Globus pallidus (tissue), 1 donor: Measurements from ENCODE around the gene CKAP4.

Source experiments
- DNase-seq: peaks from one replicate; pipeline ENCODE4 v3.0.0-alpha.2; 2015; ENCODE audit warnings: low spot score

The CKAP4 gene

DNA sequence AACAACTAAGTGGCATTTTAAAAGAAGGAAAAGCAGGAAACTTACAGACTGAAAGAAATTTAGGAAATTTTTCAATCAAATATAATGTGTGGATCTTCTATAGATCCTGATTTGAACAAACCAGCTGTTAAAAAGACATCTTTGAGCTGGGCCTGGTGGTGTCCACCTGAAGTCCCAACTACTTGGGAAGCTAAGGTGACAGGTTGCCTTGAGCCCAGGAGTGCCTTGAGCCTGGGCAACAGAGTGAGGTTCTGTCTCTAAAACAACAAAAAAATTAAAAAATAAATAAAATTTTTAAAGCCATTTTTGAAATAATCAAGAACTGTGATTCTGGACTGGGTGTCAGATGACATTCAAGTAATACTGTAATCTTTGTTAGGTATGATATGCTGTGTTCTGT lies 7.0 kb downstream of the CKAP4 start:
- DNase-seq, result no peak

DNA sequence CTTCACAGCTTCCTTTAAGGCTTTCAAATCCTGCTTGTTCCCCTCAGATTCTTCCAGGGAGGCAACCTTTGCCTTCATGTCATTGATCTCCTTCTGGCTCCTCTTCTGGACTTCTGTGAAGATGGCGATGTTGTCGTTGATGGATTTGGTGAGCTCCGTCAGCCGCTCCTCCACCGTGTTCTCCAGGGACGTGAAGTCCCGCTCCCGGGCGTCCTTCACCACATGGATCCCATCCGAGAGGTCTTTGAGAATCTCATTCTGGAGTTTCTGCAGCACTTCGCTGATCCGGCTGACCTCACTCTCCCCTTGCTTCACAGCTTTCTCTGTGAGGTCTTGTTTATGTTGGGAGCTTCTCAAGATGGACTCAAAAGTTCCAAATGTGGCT lies 7.9 kb downstream of the CKAP4 start:
- no peak for DNase-seq

DNA sequence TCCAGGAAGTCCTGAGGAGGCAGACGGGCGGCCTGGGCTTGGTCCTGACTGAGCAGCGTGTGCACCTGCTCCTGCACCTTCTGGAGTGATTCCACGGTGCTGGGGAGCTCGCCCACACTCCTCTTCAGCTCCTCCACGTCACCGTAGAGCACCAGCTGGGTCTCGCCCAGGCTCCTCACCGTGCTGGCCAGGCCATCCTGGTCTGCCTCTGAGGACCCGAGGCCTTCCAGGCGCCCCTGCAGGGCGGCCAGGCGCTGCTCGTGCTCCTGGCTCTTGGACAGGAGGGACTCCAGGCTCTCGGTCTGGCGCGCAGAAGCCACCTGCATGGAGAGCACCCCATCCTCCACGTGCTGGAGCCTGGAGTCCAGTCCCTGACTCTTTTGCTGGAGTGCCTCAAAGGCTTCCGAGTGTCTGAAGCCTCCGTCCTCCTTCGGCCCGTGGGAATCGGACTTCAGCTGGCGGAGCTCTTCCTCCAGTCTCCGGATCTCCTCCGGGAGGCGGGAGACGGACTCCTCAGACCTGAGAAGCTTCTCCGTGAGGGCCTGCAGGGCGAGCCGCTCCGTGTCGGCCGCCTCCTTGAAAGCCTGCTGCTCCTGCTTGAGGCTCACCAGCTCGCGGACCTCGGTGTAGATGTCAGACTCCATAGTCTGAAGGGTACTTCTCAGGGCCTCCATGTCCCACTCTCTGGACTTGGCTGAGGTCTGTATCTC lies 8.4 kb downstream of the CKAP4 start:
- DNase-seq, result no peak

DNA sequence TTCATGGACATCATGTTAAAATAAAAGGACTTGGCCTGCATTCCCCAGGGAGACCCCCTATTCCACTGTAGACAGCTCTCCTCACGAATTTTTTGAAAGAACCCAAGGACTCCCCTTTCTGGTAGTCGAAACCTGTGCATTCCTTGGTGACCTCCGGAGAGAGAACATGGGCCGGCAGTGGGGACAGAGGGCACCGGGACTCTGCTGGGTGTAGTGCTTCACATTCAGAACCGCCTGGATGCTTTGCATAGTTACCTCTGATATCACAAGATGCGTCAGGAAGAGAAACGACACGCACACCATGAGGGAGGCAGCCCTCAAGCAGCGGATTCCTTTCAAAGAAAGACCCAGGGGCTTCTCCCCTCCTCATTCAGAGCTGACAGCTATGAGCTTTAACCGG lies 9.7 kb downstream of the CKAP4 start:
- no peak for DNase-seq

DNA sequence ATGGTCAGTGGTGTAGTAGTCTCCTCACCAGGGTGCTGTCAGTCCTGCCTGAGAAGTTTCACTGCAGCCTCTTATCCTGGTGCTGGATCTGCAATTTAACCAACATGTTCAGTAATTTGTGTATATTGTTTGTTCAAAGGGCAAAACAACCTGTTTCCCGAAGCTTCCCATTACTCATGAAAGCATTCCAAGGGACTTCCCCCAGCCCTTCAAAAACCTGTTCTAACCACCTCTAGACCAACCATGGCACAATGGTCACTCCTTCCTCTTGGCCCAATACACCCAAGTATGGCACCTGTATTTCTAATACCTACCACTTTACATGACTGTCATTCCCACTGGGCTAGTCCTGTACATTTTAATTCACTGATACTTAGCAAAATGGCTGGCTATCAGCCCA lies 12.1 kb downstream of the CKAP4 start:
- DNase-seq, result no peak

DNA sequence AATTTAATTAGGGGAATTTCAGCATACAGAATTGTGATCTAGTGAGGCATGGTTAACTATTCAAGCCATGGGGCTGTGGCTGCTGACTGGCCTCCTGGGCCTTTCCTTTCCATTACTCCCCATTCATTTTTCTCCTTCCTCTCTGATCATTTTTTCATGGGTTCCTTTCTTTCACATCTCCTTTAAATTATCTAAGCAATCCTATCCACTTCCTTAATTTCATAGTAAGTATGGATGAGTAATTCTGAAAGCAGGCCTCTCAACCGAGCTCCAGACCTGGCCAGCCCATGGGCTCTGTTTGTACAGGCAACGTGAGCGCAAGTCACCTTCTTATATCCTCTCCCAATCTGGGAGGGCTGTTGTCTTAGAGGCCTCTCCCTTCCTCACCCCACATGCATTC lies 13.4 kb downstream of the CKAP4 start:
- DNase-seq, result no peak

DNA sequence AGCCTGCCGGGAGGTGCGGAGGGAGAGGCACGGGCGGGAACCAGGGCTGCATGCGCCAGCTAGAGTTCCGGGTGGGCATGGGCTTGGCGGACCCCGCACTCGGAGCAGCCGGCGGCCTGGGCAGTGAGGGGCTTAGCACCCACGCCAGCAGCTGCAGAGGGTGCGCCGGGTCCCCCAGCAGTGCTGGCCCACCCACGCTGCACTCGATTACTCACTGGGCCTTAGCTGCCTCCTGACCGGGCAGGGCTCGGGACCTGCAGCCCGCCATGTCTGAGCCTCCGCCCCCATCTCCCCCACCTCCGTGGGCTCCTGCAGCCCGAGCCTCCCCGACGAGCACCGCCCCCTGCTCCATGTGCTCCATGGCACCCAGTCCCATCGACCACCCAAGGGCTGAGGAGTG lies 14.8 kb downstream of the CKAP4 start:
- no peak for DNase-seq

DNA sequence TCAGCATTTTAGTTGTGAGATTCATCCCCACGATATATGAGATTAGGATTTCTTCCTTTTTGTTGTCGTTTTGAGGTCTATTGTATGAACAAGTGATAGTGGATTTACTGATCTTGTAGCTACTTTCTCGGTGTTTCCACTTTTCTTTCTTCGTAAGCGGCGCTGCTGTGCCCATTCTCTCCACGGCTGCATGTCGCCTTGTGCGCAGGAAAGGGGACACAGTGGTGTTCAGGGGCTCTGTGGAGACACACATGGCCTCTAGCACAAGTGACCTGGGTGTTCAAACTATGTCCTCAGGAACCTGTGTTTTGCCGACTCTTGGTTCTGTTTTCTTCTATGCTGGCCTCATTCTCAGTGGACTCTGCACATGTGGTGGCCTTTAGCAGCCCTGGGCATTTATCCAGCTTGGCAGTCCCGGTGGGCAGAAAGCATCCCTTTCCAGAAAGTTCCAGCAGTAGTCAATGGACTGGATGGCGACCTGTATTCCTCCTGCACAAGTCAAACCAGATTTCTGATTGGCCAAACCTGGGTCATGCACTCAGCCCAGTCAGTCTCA lies 18.7 kb downstream of the CKAP4 start:
- DNase-seq, result no peak

DNA sequence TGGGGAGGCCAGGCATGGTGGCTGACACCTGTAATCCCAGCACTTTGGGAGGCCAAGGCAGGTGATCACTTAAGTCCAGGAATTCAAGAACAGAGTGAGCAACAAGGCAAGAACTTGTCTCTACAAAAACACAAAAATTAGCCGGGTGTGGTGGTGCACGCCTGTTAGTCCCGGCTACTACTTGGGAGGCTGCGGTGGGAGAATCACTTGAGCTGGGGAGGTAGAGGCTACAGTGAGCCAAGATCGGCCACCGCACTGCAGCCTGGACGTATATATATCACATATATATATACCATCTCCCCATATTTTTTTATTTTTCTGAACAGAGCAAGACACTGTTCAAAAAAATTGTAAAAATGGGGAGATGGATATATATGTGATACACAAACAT lies 19.5 kb downstream of the CKAP4 start:
- no peak for DNase-seq

DNA sequence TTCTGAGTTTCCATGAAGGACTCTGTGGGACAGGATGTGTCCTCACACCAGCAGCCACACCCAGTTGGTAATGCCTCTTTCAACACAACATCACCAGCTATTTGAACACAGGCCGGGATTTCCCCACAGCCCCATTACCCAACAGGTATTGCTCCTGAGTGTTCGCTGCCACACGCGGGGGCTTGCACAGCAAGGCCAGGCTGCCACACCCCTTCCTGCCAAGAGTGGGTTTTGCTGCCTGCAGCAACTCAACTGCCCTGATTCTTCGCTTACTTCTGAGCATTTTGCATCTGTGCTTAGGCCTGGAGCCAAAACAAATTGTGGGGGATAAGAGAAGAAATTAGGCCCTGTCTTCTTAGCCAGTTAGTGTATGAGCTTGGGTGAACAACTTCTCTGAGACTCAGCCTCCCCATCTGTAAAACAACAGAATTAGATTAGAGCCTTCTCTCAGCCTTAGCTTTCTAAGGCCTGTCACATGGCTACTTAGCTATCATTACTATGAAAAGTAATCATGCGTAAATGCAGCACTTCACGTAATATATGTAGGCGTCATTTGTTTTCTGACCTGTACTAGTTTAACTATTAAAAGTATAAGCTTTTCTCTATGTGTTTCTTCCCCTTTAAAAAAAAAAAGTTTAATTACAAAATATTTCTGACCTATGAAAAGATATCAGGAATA lies 20.0 kb downstream of the CKAP4 start:
- DNase-seq, result no peak

DNA sequence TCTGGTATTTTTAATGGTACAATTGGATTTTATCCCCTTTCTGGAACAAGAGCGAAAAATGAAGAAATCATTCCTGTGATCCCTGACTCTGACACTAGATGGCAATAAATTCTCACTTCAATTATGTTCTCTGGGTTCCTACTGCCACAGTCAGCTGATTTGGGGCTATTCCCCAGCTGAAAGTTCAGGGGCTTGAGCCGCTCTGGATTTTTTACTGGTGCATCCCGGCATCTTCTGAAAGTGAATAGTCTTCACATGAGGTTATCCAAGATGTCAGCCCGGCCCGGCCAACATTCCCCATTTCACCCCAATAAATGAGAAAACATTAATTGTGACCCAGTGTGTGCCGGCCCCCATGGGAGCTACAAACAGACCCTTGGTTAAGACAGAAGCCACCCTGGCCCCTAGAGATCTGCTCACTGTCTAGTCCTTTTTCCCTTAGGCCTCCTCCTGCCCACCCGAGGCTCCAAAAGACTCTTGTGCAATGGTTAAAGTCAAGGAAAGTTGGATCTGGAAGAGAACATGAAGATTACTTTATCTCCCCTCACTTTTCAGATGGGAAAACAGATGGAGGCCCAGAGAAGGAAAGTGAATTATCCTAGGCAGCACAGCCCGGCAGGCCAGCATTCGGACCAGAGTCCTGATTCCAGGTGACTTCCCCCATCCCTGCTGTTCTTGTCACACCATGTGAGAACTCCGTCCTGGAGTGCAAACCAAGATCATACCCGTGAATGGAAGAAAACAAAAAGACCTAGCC lies 20.8 kb downstream of the CKAP4 start:
- peak; percentile 65 for DNase-seq

DNA sequence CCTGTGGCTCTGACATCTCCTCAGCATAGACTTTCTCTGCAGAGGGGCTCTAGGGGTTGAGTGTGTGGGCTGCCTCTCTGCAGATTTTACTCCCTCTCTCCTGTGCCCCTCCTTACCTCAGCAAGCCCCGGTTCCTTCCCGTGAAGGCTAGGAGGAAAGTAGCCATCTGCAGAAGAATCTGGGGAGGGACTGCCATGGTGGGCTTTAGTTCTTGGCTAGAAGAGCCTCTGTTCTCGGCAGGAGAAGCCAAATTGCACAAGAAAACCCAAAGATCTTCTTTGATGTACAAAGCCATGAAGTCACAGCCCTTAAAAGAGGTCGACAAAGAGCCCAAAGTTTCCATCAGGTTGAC lies 23.5 kb downstream of the CKAP4 start:
- no peak for DNase-seq

DNA sequence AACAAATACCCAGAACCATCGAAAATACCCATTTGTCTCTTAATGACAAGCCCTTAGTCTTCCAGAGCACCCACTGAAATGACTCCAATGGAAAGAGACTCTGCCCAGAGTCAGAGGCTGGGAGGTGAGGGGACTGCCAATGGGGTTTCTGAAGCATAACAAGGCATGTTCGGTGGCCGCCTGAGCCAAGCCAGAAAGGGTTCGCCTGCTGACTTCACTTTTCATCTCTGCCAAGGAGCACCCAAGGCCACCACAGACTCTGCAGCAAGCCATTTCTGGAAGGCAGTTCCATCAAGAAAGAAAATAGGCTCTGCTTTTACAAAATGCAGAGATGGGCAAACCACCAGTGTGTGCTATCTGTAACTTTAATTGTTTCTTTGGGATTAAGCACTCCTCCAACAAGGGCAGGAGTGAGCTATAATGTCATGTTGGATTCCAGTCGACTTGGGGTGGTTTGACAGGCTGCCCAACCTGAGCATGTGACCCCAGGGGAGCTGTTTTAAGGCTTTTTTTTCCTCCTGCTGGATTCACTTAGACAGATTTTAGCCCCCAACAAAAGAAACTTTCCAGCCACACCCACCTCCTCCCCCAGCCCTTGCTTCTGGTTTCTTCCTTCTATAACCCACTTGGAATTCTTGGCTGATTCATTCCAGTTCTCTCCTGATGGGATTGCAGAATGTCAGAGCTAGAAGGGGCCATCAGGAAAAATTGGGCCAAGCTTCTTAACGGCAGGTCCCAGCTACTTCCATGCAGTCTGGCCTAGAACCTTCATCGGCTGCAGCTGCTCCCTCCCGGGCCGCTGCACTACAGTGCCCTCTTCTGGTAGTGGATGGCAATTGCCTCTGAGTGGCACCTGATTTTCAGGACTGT lies 24.1 kb downstream of the CKAP4 start:
- peak; percentile 52 for DNase-seq

DNA sequence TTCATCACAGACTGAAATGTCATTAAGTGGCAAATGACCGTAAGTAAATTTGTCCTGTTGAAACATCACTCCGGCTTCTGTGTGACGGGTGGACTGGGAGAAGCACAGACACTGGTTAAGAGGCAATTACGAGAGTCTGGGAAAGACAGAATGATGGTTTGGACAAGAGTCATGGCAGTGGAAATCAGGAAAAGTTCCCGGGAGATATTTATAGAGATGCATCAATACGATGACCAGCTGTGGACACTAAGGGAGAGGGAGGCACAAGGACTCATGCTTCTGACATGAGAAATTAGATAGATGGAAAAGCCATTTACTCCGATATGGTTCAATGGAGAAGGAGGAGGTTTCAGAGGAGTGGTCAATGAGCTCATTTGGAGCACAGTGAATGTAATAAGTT lies 27.3 kb downstream of the CKAP4 start:
- DNase-seq, result no peak

DNA sequence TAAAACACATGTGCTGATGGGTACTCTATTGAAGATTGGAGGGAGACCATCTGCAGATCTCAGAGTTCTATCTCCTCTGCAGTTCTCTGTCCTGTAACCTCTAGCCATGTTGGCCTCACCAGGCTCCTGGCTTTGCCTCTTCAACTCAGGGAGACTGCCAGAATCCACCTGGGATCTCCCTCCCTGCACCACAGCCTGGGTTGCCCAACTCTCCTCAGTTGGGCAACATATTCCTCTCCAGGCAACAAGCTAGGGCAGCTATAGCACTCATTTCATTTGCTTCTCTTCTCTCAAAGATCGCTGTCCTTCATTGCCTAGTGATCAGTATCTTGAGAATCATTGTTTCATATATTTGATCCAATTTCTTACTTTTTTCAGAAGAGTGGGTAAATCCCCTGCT lies 28.8 kb downstream of the CKAP4 start:
- DNase-seq, result no peak

DNA sequence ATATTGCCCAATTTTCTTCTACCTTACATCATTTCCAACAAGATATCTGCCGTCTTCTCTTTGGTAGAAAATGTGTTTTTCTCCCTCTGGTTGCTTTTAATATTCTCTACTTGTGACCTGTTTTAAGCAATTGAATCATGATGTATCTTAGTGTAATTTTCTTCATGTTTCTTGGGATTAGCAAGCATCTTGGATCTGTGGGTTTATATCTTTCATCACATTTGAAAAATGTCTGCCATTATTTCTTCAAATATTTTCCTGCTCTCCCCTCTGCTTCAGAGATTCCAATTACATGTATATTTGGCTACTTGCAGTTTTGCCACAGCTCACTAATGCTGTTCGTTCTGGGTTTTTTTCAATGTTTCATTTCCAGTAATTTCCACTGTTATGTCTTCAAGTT lies 30.1 kb downstream of the CKAP4 start:
- DNase-seq, result no peak

DNA sequence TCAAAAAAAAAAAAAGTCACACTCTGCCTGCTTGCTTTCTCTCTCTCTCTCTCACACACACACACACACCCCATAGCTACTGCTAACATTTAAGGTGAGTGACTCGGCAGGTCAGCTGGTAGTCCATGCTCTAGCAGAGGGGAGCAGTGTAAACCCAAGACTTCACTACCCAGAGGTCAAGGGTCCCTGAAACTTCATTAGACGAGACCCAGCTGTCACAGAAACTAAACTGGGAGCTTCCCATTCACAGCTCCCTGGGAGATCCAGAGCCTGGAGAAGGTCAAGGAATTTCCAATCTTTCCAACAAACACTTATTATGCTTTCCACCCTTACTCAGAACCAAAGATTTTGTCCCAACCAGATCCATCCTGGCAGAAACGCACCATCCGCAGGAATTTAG lies 33.2 kb downstream of the CKAP4 start:
- DNase-seq, result no peak

DNA sequence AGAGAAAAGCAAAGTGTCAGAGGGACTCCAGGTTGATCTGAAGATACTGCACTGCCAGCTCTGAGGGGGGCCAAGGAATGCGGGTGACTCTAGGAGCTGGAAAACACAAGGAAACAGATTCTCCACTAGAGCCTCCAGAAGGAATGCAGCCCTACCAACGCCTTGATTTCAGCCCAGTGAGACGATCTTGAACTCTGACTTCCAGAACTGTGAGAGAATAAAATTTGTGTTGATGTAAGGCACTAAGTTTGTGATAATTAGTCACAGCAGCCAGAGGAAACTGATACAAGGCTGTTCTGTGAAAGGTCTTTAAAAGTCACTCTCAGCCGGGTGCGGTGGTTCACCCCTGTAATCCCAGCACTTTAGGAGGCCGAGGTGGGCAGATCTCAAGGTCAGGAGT lies 34.2 kb downstream of the CKAP4 start:
- DNase-seq, result no peak

DNA sequence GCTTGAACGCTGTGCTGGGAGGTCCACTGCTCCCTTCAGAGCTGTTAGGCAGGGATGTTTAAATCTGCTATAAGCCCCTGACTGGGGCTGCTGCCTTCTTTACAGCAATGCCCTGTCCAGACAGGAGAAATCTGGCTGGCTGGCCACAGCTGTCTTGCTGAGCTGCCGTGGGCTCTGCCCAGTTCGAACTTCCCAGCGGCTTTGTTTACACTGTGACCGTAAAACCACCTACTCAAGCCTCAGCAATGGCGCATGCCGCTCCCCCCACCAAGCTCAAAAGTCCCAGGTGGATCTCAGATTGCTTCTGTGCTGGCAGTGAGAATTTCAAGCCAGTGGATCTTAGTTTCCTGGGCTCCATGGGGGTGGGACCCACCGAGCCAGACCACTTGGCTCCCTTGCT lies 35.8 kb downstream of the CKAP4 start:
- DNase-seq, result no peak

DNA sequence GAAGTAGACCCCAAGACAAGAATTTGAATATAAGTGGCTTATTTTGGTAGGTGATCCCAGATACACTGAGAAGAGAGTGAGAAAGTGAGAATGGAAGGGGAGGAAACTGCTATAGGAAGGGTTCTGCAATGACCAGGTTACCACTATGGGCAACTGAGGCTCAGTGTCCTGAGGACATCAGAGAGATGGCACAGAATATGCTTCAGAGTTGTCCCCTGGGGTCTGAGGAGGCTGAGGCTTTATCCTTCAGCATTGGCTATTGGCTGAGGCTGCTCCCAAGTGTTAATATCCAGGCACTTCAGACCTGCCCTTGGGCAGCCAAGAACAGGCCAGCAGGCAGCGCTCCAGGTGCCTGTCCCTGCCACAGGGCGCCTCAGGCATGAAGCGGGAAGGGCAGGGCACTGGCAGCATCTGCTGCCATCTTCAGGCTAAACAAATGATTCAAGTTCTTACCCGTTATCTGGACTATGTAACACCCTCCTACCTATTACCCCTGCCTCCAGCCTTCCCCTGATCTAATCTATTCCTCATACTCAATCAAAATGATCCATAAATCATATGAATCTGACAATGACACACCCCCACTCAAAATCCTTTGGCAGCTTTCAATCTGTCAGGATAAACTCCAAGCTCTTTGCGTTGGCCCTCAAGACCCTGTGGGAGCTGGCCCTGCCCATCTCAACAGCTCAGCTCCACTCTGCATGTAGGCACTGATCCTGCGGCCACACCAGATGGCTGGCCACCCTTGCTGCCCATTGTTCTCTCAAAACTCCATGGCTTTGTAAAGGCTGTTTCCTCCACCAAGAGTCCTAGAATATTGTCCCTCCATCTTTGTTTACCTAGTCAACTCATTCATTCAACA lies 42.4 kb downstream of the CKAP4 start:
- peak; percentile 26 for DNase-seq

DNA sequence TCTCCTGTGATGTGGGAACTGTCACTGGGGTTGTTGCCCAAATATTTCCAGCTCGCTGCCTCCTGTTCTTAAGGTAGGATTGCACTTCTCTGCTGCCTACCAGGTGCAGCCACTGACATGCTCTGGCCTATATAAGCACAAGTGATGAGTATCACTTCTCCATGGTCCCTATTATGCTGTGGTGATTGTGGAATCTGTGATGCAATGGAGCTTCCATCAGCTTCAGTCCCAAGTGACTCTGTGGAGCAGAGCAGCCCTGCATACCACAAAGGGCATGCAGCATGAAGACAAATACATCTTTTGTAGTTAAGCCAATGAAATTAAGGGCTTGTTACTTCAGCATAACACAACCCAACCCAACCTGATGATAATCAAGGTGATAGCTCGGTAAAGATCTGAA lies 43.5 kb downstream of the CKAP4 start:
- DNase-seq, result no peak
